HG02938 (cell line): ENCODE measurements around the gene HYI.

Source experiments
- ATAC-seq: cut with Tn5 transposase; IDR thresholded peaks from one replicate; pipeline ENCODE4 v1.9.1; 2021; ENCODE audit warnings: mild to moderate bottlenecking, moderate library complexity; ENCODE audit not compliant: unreplicated experiment

HYI gene

GRCh38 chr1:43404353-43404752, 49.4 kb downstream of the HYI start:
- ATAC-seq, result no peak

- ATAC-seq, result no peak
Measured at GRCh38 chr1:43402089-43402865, 51.5 kb downstream of the HYI start.
